Mesendoderm (in vitro differentiated cells): ENCODE results near the gene TIGD4.

ENCODE experiments used
- DNase-seq: peaks from one replicate; pipeline ENCODE4 v3.0.0; 2013
- H2AK5ac ChIP-seq: 2 replicates; pipeline ENCODE4 v1.6.1; 2013; ENCODE audit warnings: low read length, inconsistent platforms
- H2BK120ac ChIP-seq: 2 replicates; pipeline ENCODE4 v1.6.1; 2013; ENCODE audit warnings: low read depth, mild to moderate bottlenecking, low read length, moderate library complexity, mixed read lengths
- H2BK15ac ChIP-seq: replicated peaks from 2 replicates; pipeline ENCODE4 v1.6.1; 2013; ENCODE audit warnings: low read depth, mild to moderate bottlenecking, moderate library complexity
- H2BK5ac ChIP-seq: 2 replicates; pipeline ENCODE4 v1.6.1; 2013; ENCODE audit warnings: low read length, inconsistent platforms
- H3K18ac ChIP-seq: 2 replicates; pipeline ENCODE4 v1.6.1; 2013; ENCODE audit warnings: mild to moderate bottlenecking, low read length, mixed read lengths
- H3K23ac ChIP-seq: one replicate; pipeline ENCODE4 v1.6.1; 2013; ENCODE audit warnings: low read length
- H3K27ac ChIP-seq: 2 replicates; pipeline ENCODE4 v1.5.1; 2013; ENCODE audit warnings: low read depth, mild to moderate bottlenecking, inconsistent platforms, low read length, moderate library complexity
- H3K27me3 ChIP-seq: 2 replicates; pipeline ENCODE4 v1.6.1; 2013; ENCODE audit warnings: low read length, control low read depth, mild to moderate bottlenecking, inconsistent platforms; ENCODE audit not compliant: insufficient read depth, poor library complexity
- H3K36me3 ChIP-seq: 2 replicates; pipeline ENCODE4 v1.6.1; 2013; ENCODE audit warnings: low read length, inconsistent platforms; ENCODE audit not compliant: control insufficient read depth, insufficient read depth
- H3K4ac ChIP-seq: one replicate; pipeline ENCODE4 v1.6.1; 2013; ENCODE audit warnings: low read depth, mild to moderate bottlenecking, low read length, moderate library complexity
- H3K4me1 ChIP-seq: 2 replicates; pipeline ENCODE4 v1.6.1; 2013; ENCODE audit warnings: low read depth, low read length, inconsistent platforms; ENCODE audit not compliant: control insufficient read depth
- H3K4me2 ChIP-seq: 2 replicates; pipeline ENCODE4 v1.6.1; 2013; ENCODE audit warnings: low read length
- H3K4me3 ChIP-seq: 2 replicates; pipeline ENCODE4 v1.5.1; 2013; ENCODE audit warnings: mild to moderate bottlenecking, low read length
- H3K56ac ChIP-seq: one replicate; pipeline ENCODE4 v1.6.1; 2013; ENCODE audit warnings: low read length
- H3K79me1 ChIP-seq: 2 replicates; pipeline ENCODE4 v1.6.1; 2013; ENCODE audit warnings: low read length, inconsistent platforms
- H3K79me2 ChIP-seq: 2 replicates; pipeline ENCODE4 v1.6.1; 2013; ENCODE audit warnings: mild to moderate bottlenecking, low read length; ENCODE audit not compliant: control insufficient read depth, insufficient read depth
- H3K9ac ChIP-seq: 2 replicates; pipeline ENCODE4 v1.6.1; 2013; ENCODE audit warnings: low read length, inconsistent platforms
- H4K5ac ChIP-seq: one replicate; pipeline ENCODE4 v1.6.1; 2013; ENCODE audit warnings: low read length
- H4K8ac ChIP-seq: one replicate; pipeline ENCODE4 v1.6.1; 2013; ENCODE audit warnings: low read depth, mild to moderate bottlenecking, control low read depth, low read length, moderate library complexity
- WGBS: extraction: QIAGEN DNeasy Blood & Tissue Kit; methylation state at CpG from one replicate; pipeline ENCODE4 v1.1.7; 2013; ENCODE audit warnings: low lambda C conversion rate, missing lambda C conversion rate; ENCODE audit not compliant: insufficient coverage; ENCODE audit errors: extremely low coverage; 5-methylcytosine and 5-hydroxymethylcytosine counted together

TIGD4 gene

GRCh38 chr4:152820073-152820472, 40.5 kb upstream of the TIGD4 start:
- H3K27me3 ChIP-seq, result no peaks in the 10 kb centered on the region
- no peak overlapping the region for H3K4me3 ChIP-seq
- H2BK120ac ChIP-seq, result no peak overlapping the region

GRCh38 chr4:152819026-152819645, 39.6 kb upstream of the TIGD4 start:
- Histone ChIP-seq H3K23ac (no peak overlapping the region), H3K4me3 (no peak overlapping the region), H2BK120ac (no peak overlapping the region), H3K4ac (no peak overlapping the region), H3K4me2 (no peak overlapping the region), H3K36me3 (no peaks in the 10 kb centered on the region), H3K9ac (no peak overlapping the region), H3K27me3 (no peaks in the 10 kb centered on the region), H3K79me2 (peaks cover 2% of the 10 kb centered on the region), H3K27ac (no peak overlapping the region), H2BK15ac (no peak overlapping the region), H4K8ac (no peak overlapping the region), H2AK5ac (no peak overlapping the region), H3K18ac (no peak overlapping the region), H3K56ac (no peak overlapping the region), H3K79me1 (peaks cover 11% of the 10 kb centered on the region), H4K5ac (no peak overlapping the region), H2BK5ac (no peak overlapping the region), H3K4me1 (no peaks in the 10 kb centered on the region)
- WGBS, result no CpG with 5 or more reads among the region's 7 CpGs
- no peak for DNase-seq

More at GRCh38 chr4:152820073-152820472, 40.5 kb upstream of the TIGD4 start:
- H3K4me2 ChIP-seq, result no peak overlapping the region
- no peak for DNase-seq
- H3K4me1 ChIP-seq, result no peaks in the 10 kb centered on the region
- WGBS, result no CpG with 5 or more reads among the region's 2 CpGs
- H3K27ac ChIP-seq, result no peak overlapping the region
- no peak overlapping the region for H3K4ac ChIP-seq
- H3K36me3 ChIP-seq, result no peaks in the 10 kb centered on the region
- H2BK15ac ChIP-seq, result no peak overlapping the region
- no peak overlapping the region for H3K18ac ChIP-seq
- H2AK5ac ChIP-seq, result no peak overlapping the region
- no peak overlapping the region for H3K23ac ChIP-seq
- no peak overlapping the region for H4K8ac ChIP-seq
- H3K79me2 ChIP-seq, result peaks cover 2% of the 10 kb centered on the region
- H3K79me1 ChIP-seq, result peaks cover 7% of the 10 kb centered on the region
- H4K5ac ChIP-seq, result no peak overlapping the region
- H2BK5ac ChIP-seq, result no peak overlapping the region
- H3K9ac ChIP-seq, result no peak overlapping the region
- no peak overlapping the region for H3K56ac ChIP-seq

- Histone ChIP-seq H3K27me3 (no peaks in the 10 kb centered on the region), H3K56ac (no peak overlapping the region), H3K79me2 (peaks cover 2% of the 10 kb centered on the region), H3K27ac (no peak overlapping the region), H4K8ac (no peak overlapping the region), H3K4me2 (no peak overlapping the region), H2BK15ac (no peak overlapping the region), H4K5ac (no peak overlapping the region), H2BK120ac (no peak overlapping the region), H2BK5ac (no peak overlapping the region), H3K4me1 (no peaks in the 10 kb centered on the region), H2AK5ac (no peak overlapping the region), H3K18ac (no peak overlapping the region), H3K23ac (no peak overlapping the region), H3K79me1 (peaks cover 11% of the 10 kb centered on the region), H3K4ac (no peak overlapping the region), H3K4me3 (no peak overlapping the region), H3K9ac (no peak overlapping the region), H3K36me3 (no peaks in the 10 kb centered on the region)
- DNase-seq, result no peak
These were observed 37.8 kb upstream of the TIGD4 start for GRCh38 chr4:152817331-152817730.

- no peak overlapping the region for H2AK5ac ChIP-seq
- no peak overlapping the region for H3K4ac ChIP-seq
- peaks cover 11% of the 10 kb centered on the region for H3K79me1 ChIP-seq
- no peak overlapping the region for H4K5ac ChIP-seq
- H2BK15ac ChIP-seq, result no peak overlapping the region
- H3K27ac ChIP-seq, result no peak overlapping the region
- H3K36me3 ChIP-seq, result no peaks in the 10 kb centered on the region
- DNase-seq, result no peak
- no peak overlapping the region for H2BK120ac ChIP-seq
- no peaks in the 10 kb centered on the region for H3K27me3 ChIP-seq
- H3K23ac ChIP-seq, result no peak overlapping the region
- no peak overlapping the region for H3K4me2 ChIP-seq
- no peaks in the 10 kb centered on the region for H3K4me1 ChIP-seq
- H3K18ac ChIP-seq, result no peak overlapping the region
- H3K4me3 ChIP-seq, result no peak overlapping the region
- H4K8ac ChIP-seq, result no peak overlapping the region
- H2BK5ac ChIP-seq, result no peak overlapping the region
- peaks cover 3% of the 10 kb centered on the region for H3K79me2 ChIP-seq
- no peak overlapping the region for H3K9ac ChIP-seq
- no peak overlapping the region for H3K56ac ChIP-seq
These were observed 35.5 kb upstream of the TIGD4 start for GRCh38 chr4:152815078-152815477.

GRCh38 chr4:152810715-152811287, 31.3 kb upstream of the TIGD4 start:
- Histone ChIP-seq H3K4me3 (no peak overlapping the region), H3K79me1 (peaks cover 5% of the 10 kb centered on the region), H3K23ac (no peak overlapping the region), H3K4me2 (no peak overlapping the region), H2BK5ac (no peak overlapping the region), H3K4me1 (no peaks in the 10 kb centered on the region), H3K27me3 (no peaks in the 10 kb centered on the region), H3K56ac (no peak overlapping the region), H2BK15ac (no peak overlapping the region), H3K79me2 (peaks cover 8% of the 10 kb centered on the region), H3K4ac (no peak overlapping the region), H3K18ac (no peak overlapping the region), H3K27ac (no peak overlapping the region), H3K9ac (no peak overlapping the region), H4K5ac (no peak overlapping the region), H2AK5ac (no peak overlapping the region), H4K8ac (no peak overlapping the region), H2BK120ac (no peak overlapping the region), H3K36me3 (no peaks in the 10 kb centered on the region)
- no peak for DNase-seq
- no CpG with 5 or more reads among the region's 11 CpGs for WGBS

GRCh38 chr4:152808670-152809069, 29.1 kb upstream of the TIGD4 start:
- Histone ChIP-seq H3K4me3 (no peak overlapping the region), H3K4ac (no peak overlapping the region), H3K18ac (no peak overlapping the region), H3K79me2 (peaks cover 10% of the 10 kb centered on the region), H4K5ac (no peak overlapping the region), H3K56ac (no peak overlapping the region), H3K27ac (no peak overlapping the region), H3K36me3 (no peaks in the 10 kb centered on the region), H3K27me3 (no peaks in the 10 kb centered on the region), H2BK5ac (no peak overlapping the region), H3K23ac (no peak overlapping the region), H4K8ac (no peak overlapping the region), H3K79me1 (peaks cover 4% of the 10 kb centered on the region), H3K9ac (no peak overlapping the region), H3K4me1 (no peaks in the 10 kb centered on the region), H2BK120ac (no peak overlapping the region), H2BK15ac (no peak overlapping the region), H2AK5ac (no peak overlapping the region), H3K4me2 (no peak overlapping the region)
- WGBS, result no CpG with 5 or more reads among the region's 8 CpGs
- DNase-seq, result peak; percentile 48
